IMR-90 (cell line): ENCODE results near the gene PRICKLE2. TPM values are rescaled to one million over a fixed set of nuclear protein-coding genes. Genes with fewer than 3 reads are reported as not detected.

Source experiments
- ATAC-seq: fragments of 200-7000 bp; cut with Tn5 transposase; 2 replicates; pipeline ENCODE4 v1.9.1; 2020; ENCODE audit warnings: low read depth, mild to moderate bottlenecking, moderate library complexity
- BruUV-seq: library from RNA; stranded (reverse); fragments of 400-500 nt; replicated peaks from 2 replicates; lab custom pipeline; 2021; lab: Mats Ljungman, UMichigan
- CTCF ChIA-PET: fragments of 300-600 bp; formaldehyde crosslinking; extraction: SDS; loops from one replicate; lab custom pipeline; 2021; ENCODE audit warnings: antibody characterized with exemption; lab: Yijun Ruan, JAX
- POLR2A ChIA-PET: fragments of 300-600 bp; sonication (Branson Sonifier 250); formaldehyde crosslinking; loops from one replicate; lab custom pipeline; 2022; ENCODE audit warnings: antibody characterized with exemption; ENCODE audit not compliant: unreplicated experiment; lab: Charles Lee
- DNase-seq: peaks from one replicate; pipeline ENCODE4 v3.0.0; 2013
- H2AFZ ChIP-seq: replicated peaks from 2 replicates; pipeline ENCODE3; 2013; ENCODE audit warnings: low read length, mild to moderate bottlenecking; ENCODE audit not compliant: poor library complexity
- H2AK5ac ChIP-seq: 2 replicates; pipeline ENCODE4 v1.6.1; 2013; ENCODE audit warnings: low read depth, low read length, inconsistent platforms
- H2AK9ac ChIP-seq: replicated peaks from 2 replicates; pipeline ENCODE3; 2013; ENCODE audit warnings: mild to moderate bottlenecking, low read depth, low read length, moderate library complexity; ENCODE audit not compliant: poor library complexity
- H2BK120ac ChIP-seq: 2 replicates; pipeline ENCODE4 v1.6.1; 2013; ENCODE audit warnings: low read depth, low read length, inconsistent platforms
- H2BK15ac ChIP-seq: 3 replicates; pipeline ENCODE4 v1.6.1; 2013; ENCODE audit warnings: low read depth, low read length, inconsistent platforms
- H2BK20ac ChIP-seq: 2 replicates; pipeline ENCODE4 v1.6.1; 2013; ENCODE audit warnings: low read depth, mild to moderate bottlenecking, inconsistent platforms, low read length, moderate library complexity
- H2BK5ac ChIP-seq: 2 replicates; pipeline ENCODE4 v1.6.1; 2013; ENCODE audit warnings: mild to moderate bottlenecking, low read depth, low read length, inconsistent platforms; ENCODE audit not compliant: poor library complexity, severe bottlenecking
- H3K14ac ChIP-seq: replicated peaks from 2 replicates; pipeline ENCODE4 v1.6.1; 2013; ENCODE audit warnings: low read depth, low read length, inconsistent platforms
- H3K18ac ChIP-seq: 2 replicates; pipeline ENCODE4 v1.6.1; 2013; ENCODE audit warnings: low read depth, low read length, control low read depth
- H3K23ac ChIP-seq: 2 replicates; pipeline ENCODE4 v1.6.1; 2013; ENCODE audit warnings: low read depth, low read length, inconsistent platforms
- H3K27ac ChIP-seq: 2 replicates; pipeline ENCODE4 v1.5.1; 2013; ENCODE audit warnings: mild to moderate bottlenecking, control low read depth, low read length; ENCODE audit not compliant: insufficient read depth
- H3K27me3 ChIP-seq: 2 replicates; pipeline ENCODE4 v1.6.1; 2013; ENCODE audit warnings: low read length; ENCODE audit not compliant: control insufficient read depth, insufficient read depth
- H3K36me3 ChIP-seq: 2 replicates; pipeline ENCODE4 v1.6.1; 2013; ENCODE audit warnings: low read length, mixed read lengths; ENCODE audit not compliant: control insufficient read depth, insufficient read depth
- H3K4ac ChIP-seq: 2 replicates; pipeline ENCODE4 v1.6.1; 2013; ENCODE audit warnings: low read depth, low read length, inconsistent platforms
- H3K4me1 ChIP-seq: 2 replicates; pipeline ENCODE4 v1.6.1; 2013; ENCODE audit warnings: low read length, mixed read lengths; ENCODE audit not compliant: control insufficient read depth, insufficient read depth
- H3K4me2 ChIP-seq: 2 replicates; pipeline ENCODE4 v1.6.1; 2013; ENCODE audit warnings: low read depth, mild to moderate bottlenecking, control low read depth, low read length, moderate library complexity
- H3K4me3 ChIP-seq: 2 replicates; pipeline ENCODE4 v1.5.1; 2013; ENCODE audit warnings: low read depth, mild to moderate bottlenecking, control low read depth, low read length, moderate library complexity; ENCODE audit not compliant: insufficient read depth
- H3K56ac ChIP-seq: 2 replicates; pipeline ENCODE4 v1.6.1; 2013; ENCODE audit warnings: low read length, inconsistent platforms; ENCODE audit not compliant: insufficient read depth; ENCODE audit errors: extremely low read depth
- H3K79me1 ChIP-seq, 2 experiments: 2 replicates each; pipeline ENCODE4 v1.6.1; 2013; ENCODE audit warnings: low read length in 2 of 2, inconsistent platforms in 1 of 2, low read depth in 1 of 2
- H3K9ac ChIP-seq: 2 replicates; pipeline ENCODE4 v1.6.1; 2013; ENCODE audit warnings: low read depth, low read length, control low read depth
- H3K9me1 ChIP-seq: 2 replicates; pipeline ENCODE4 v1.6.1; 2013; ENCODE audit warnings: low read length, inconsistent platforms; ENCODE audit not compliant: insufficient read depth
- H3K9me3 ChIP-seq: 2 replicates; pipeline ENCODE4 v1.6.1; 2013; ENCODE audit warnings: low read length; ENCODE audit not compliant: control insufficient read depth, insufficient read depth
- H4K20me1 ChIP-seq: 2 replicates; pipeline ENCODE4 v1.6.1; 2013; ENCODE audit warnings: low read length, inconsistent platforms; ENCODE audit not compliant: insufficient read depth
- H4K5ac ChIP-seq: 2 replicates; pipeline ENCODE4 v1.6.1; 2013; ENCODE audit warnings: mild to moderate bottlenecking, low read depth, low read length, control low read depth
- H4K8ac ChIP-seq, 2 experiments: 2 replicates each; pipeline ENCODE4 v1.6.1; 2013; ENCODE audit warnings: low read depth in 2 of 2, low read length in 2 of 2, control low read depth in 1 of 2, inconsistent platforms in 1 of 2
- H4K91ac ChIP-seq: 2 replicates; pipeline ENCODE4 v1.6.1; 2013; ENCODE audit warnings: low read depth, low read length, inconsistent platforms; ENCODE audit not compliant: insufficient read depth
- CEBPB ChIP-seq: IDR thresholded peaks from 2 replicates; pipeline ENCODE4 v1.6.1; 2012; ENCODE audit warnings: low read depth, low read length, improper control_type of control experiment
- FOS ChIP-seq: fragments of 150-350 bp; IDR thresholded peaks from 2 replicates; pipeline ENCODE4 v1.6.1; 2016; ENCODE audit warnings: low read depth, low read length
- RFX5 ChIP-seq: IDR thresholded peaks from 2 replicates; pipeline ENCODE4 v1.8.0; 2012; ENCODE audit warnings: low read depth, mild to moderate bottlenecking, low read length, moderate library complexity
- SMC3 ChIP-seq: fragments of 150-350 bp; IDR thresholded peaks from 2 replicates; pipeline ENCODE4 v1.6.1; 2016; ENCODE audit warnings: low read depth, mild to moderate bottlenecking, antibody characterized with exemption, low read length, moderate library complexity
- WGBS, 2 experiments: methylation state at CpG; one replicate each; pipeline versions ENCODE4 v1.1.5 to v1.1.7; 2013; ENCODE audit warnings: missing lambda C conversion rate in 2 of 2; ENCODE audit not compliant: insufficient read length in 1 of 2; ENCODE audit errors: extremely low coverage in 2 of 2; 5-methylcytosine and 5-hydroxymethylcytosine counted together
- dilution Hi-C: fragments of 300-500 bp; cut with HindIII; formaldehyde crosslinking; loops from one replicate; pipeline ENCODE4 v1.14.3; 2018; ENCODE audit warnings: low sequenced_read_pairs; ENCODE audit not compliant: unreplicated experiment
- in situ Hi-C: fragments of 300-500 bp; cut with MboI; formaldehyde crosslinking; loops from 3 replicates; pipeline ENCODE4 v1.14.3; 2019; ENCODE audit warnings: low sequenced_read_pairs, inconsistent platforms, mixed read lengths
- intact Hi-C: fragments of 100-400 bp; cut with micrococcal nuclease; formaldehyde crosslinking; loops from 2 replicates; pipeline ENCODE4 v1.10.0; 2022
- polyA plus RNA-seq, 3 experiments: library from polyadenylated mRNA; depleted of rRNA; stranded (reverse); fragments of >200 nt; gene quantifications; 2 replicates each; pipeline ENCODE4 v1.2.3, GENCODE V29; 2012; ENCODE audit warnings: low replicate concordance in 1 of 3
- total RNA-seq: library from RNA; depleted of rRNA; stranded (reverse); fragments of >200 nt; gene quantifications from 2 replicates; pipeline ENCODE4 v1.2.3, GENCODE V29; 2012

PRICKLE2 gene
- total and polyA plus RNA-seq, 2 of the 4 experiments (the other 2 are of a cell fraction): 4.1 to 14.2 TPM

GRCh38 chr3:64104691-64105111, 120.6 kb downstream of the PRICKLE2 start:
- Histone ChIP-seq H2BK15ac (no peak overlapping the region), H3K4me1 (peaks cover 11% of the 10 kb centered on the region), H4K8ac (peak overlapping the region in 1 of 2 experiments; percentile 33; a peak in 1 of 4 replicates), H3K27ac (peak overlapping the region; percentile 27; the same call in 1 of the 2 replicates), H3K27me3 (no peaks in the 10 kb centered on the region), H2BK20ac (no peak overlapping the region), H3K36me3 (peaks cover 13% of the 10 kb centered on the region), H3K4me3 (no peak overlapping the region), H4K5ac (no peak overlapping the region), H2BK5ac (peak overlapping the region; percentile 63), H2AFZ (no peak overlapping the region), H3K79me1 (peaks cover 13 to 54% of the 10 kb centered on the region in 2 experiments), H3K4me2 (0 out of 2 replicates have a peak overlapping the region, but pooled peaks have one; percentile 32), H3K23ac (no peak overlapping the region), H3K9me3 (no peaks in the 10 kb centered on the region), H2AK5ac (no peak overlapping the region), H3K4ac (no peak overlapping the region), H3K56ac (no peak overlapping the region), H3K18ac (no peak overlapping the region), H3K14ac (0 out of 2 replicates have a peak overlapping the region, but pooled peaks have one; percentile 51), H3K9me1 (peaks cover 42% of the 10 kb centered on the region), H2AK9ac (no peak overlapping the region), H3K9ac (no peak overlapping the region), H2BK120ac (peak overlapping the region; percentile 28; the same call in 1 of the 2 replicates), H4K91ac (no peak overlapping the region), H4K20me1 (peaks cover 15% of the 10 kb centered on the region; the same call in 1 of the 2 replicates)
- in situ Hi-C loops (no loop called here), dilution Hi-C loops (no loop called here), intact Hi-C loops (no loop called here)
- ChIA-PET CTCF (no interaction called here), POLR2A (no interaction called here)
- no TSS peak for BruUV-seq
- DNase-seq (peak; percentile 87), ATAC-seq (peak; percentile 73)
- no peak for TF ChIP-seq RFX5
- no peak; the same call in 1 of the 2 replicates for TF ChIP-seq CEBPB
- TF ChIP-seq FOS: no peak
- no peak for TF ChIP-seq SMC3
- WGBS, 2 experiments: 33% methylated on average over 1 of the region's 3 CpGs; no CpG with 5 or more reads in 1 of the 2 experiments
